ENCODE measurements around the gene TMEM150B. TPM values are rescaled to one million over a fixed set of nuclear protein-coding genes. Genes with fewer than 3 reads are reported as not detected.

The TMEM150B gene
- polyA plus RNA-seq, 2 of the 4 experiments (the other 2 are of a cell fraction) = 0.26 to 0.39 TPM

- no peak for TF ChIP-seq REST (IDR thresholded peaks at IDR 0.05)
- no peak for TF ChIP-seq PBX3 (IDR thresholded peaks at IDR 0.05)
- no peak for TF ChIP-seq ZFP36 (IDR thresholded peaks at IDR 0.05; ENCODE audit: borderline replicate concordance, partially characterized antibody)
Measured at GRCh38 chr19:55360902-55361301, 35.8 kb upstream of the TMEM150B start (continued).

DNA sequence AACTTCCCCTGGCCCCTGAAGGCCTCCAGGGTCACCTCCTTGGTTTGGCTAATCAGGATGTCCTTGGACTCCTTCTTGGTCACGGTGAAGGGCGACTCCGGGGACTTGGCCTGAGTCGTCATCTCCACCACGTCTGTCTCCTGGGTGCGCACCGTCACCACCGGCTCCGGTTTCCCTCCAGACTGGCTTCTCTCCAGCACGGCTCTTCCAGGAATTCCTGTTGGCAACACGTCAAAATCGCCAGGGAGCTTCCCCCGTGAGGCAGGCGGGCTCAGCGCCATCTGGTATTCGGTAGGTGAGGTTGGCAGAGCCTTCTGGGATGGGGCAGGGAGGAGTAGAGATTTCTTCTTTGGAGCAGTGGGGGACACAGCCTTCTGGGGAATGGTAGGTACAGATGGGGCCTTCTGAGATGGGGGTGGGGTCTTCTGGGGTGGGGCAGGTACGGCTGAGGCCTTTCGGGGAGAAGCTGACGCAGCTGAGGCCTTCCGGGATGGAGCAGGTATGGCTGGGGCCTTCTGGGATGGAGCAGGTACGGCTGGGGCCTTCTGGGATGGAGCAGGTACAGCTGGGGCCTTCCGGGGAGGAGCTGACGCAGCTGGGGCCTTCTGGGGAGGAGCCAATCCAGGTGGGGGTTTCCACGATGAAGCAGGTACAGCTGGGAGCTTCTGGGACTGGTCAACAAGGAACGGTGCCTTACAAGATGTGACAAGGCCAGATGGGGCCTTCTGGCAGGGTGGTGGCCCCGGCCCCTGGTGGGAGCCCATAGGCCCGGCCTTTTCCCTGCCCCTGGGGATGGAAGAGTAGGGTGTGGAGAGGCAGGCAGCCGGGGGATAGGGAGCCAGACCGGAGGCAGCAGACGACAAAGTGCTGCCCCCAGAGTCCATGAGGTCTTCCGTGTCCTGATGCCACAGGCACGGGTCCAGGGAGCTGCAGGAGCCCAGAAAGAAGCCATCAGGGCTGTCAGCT lies 34.1 kb upstream of the TMEM150B start:
- ATAC-seq = no peak
- CTCF ChIA-PET = interaction anchor here (0.9 to 14.8 kb wide), 10 partner anchors 8 to 218 kb away, joined by 3 to 105 read pairs (median 4); partner anchors contain the start of genes IL11 and KMT5C

More for the DNA sequence above, 34.1 kb upstream of the TMEM150B start:
- no peak for DNase-seq (ENCODE audit: low read depth in 1 of 2, low spot score in 1 of 2)
- H3K27ac ChIP-seq = no peak overlapping the region
- no peak overlapping the region for H3K4me2 ChIP-seq
- POLR2A ChIA-PET = interaction anchor here (0.7 kb wide), 1 partner anchor 79 kb away, joined by 6 read pairs; no protein-coding TSS in a partner anchor
- TF ChIP-seq, protein P1, sequence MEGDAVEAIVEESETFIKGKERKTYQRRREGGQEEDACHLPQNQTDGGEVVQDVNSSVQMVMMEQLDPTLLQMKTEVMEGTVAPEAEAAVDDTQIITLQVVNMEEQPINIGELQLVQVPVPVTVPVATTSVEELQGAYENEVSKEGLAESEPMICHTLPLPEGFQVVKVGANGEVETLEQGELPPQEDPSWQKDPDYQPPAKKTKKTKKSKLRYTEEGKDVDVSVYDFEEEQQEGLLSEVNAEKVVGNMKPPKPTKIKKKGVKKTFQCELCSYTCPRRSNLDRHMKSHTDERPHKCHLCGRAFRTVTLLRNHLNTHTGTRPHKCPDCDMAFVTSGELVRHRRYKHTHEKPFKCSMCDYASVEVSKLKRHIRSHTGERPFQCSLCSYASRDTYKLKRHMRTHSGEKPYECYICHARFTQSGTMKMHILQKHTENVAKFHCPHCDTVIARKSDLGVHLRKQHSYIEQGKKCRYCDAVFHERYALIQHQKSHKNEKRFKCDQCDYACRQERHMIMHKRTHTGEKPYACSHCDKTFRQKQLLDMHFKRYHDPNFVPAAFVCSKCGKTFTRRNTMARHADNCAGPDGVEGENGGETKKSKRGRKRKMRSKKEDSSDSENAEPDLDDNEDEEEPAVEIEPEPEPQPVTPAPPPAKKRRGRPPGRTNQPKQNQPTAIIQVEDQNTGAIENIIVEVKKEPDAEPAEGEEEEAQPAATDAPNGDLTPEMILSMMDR (IDR thresholded peaks at IDR 0.05) = no peak
- no peak for TF ChIP-seq PBX3 (IDR thresholded peaks at IDR 0.05)
- TF ChIP-seq MAZ (IDR thresholded peaks at IDR 0.05; ENCODE audit: borderline replicate concordance, low read depth, low read length) = no peak
- TF ChIP-seq ELK1 (IDR thresholded peaks at IDR 0.05; ENCODE audit: low read depth, low read length) = no peak
- no peak for TF ChIP-seq POLR2AphosphoS2 (conservative IDR thresholded peaks at IDR 0.05; ENCODE audit: low read length)
- TF ChIP-seq, protein P2, sequence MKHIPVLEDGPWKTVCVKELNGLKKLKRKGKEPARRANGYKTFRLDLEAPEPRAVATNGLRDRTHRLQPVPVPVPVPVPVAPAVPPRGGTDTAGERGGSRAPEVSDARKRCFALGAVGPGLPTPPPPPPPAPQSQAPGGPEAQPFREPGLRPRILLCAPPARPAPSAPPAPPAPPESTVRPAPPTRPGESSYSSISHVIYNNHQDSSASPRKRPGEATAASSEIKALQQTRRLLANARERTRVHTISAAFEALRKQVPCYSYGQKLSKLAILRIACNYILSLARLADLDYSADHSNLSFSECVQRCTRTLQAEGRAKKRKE (CRISPR knock-in tag; IDR thresholded peaks at IDR 0.05; ENCODE audit: low read depth) = no peak
- no peak for TF ChIP-seq RFX5 (IDR thresholded peaks at IDR 0.05)
- no peak for TF ChIP-seq HMGXB4 (CRISPR knock-in tag; IDR thresholded peaks at IDR 0.05; ENCODE audit: borderline replicate concordance)
- no peak for TF ChIP-seq NR3C1 (IDR thresholded peaks at IDR 0.05)
- no peak for TF ChIP-seq CEBPB (IDR thresholded peaks at IDR 0.05)
- TF ChIP-seq, protein P3, sequence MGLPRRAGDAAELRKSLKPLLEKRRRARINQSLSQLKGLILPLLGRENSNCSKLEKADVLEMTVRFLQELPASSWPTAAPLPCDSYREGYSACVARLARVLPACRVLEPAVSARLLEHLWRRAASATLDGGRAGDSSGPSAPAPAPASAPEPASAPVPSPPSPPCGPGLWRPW (IDR thresholded peaks at IDR 0.05) = no peak
- TF ChIP-seq MAFK (IDR thresholded peaks at IDR 0.05; ENCODE audit: partially characterized antibody) = no peak
- TF ChIP-seq ZNF302 (CRISPR knock-in tag; IDR thresholded peaks at IDR 0.05) = no peak
- no peaks in the 10 kb centered on the region for H3K9me3 ChIP-seq
- H3K4me3 ChIP-seq = no peak overlapping the region
- 82% methylated on average over 29 of the region's 32 CpGs for WGBS (ENCODE audit: missing lambda C conversion rate)
- FAIRE-seq = no peak
- peaks cover 22% of the 10 kb centered on the region for H3K4me1 ChIP-seq

All from A549 (cell line).